Right cardiac atrium (tissue), 5 donors: ENCODE results near the gene SYNCRIP. TPM values are rescaled to one million over a fixed set of nuclear protein-coding genes. Genes with fewer than 3 reads are reported as not detected.
"Not testable (repeated sequence)": the region's sequence is repeated elsewhere in the genome, so short reads cannot be mapped to it uniquely, and the experiment has no call there.

Source experiments
- ATAC-seq, 2 donors: fragments of 200-7000 bp; cut with Tn5 transposase; one replicate each; pipeline versions ENCODE4 v1.8.0 to v1.9.1; 2020; ENCODE audit warnings: moderate library complexity in 2 of 2, mild to moderate bottlenecking in 1 of 2
- DNase-seq, 3 donors: peaks; one replicate each; pipeline ENCODE4 v3.0.0-alpha.2; 2020
- H3K27ac ChIP-seq: one replicate; pipeline ENCODE4 v1.5.1; 2013; ENCODE audit warnings: mild to moderate bottlenecking, low read length, control low read depth, moderate library complexity
- H3K27me3 ChIP-seq: one replicate; pipeline ENCODE4 v1.6.1; 2013; ENCODE audit not compliant: control insufficient read depth, insufficient read depth
- H3K4me1 ChIP-seq: one replicate; pipeline ENCODE4 v1.6.1; 2013; ENCODE audit warnings: low read length; ENCODE audit not compliant: control insufficient read depth, insufficient read depth
- H3K4me3 ChIP-seq: one replicate; pipeline ENCODE4 v1.5.1; 2013; ENCODE audit warnings: low read length, control low read depth
- H3K9me3 ChIP-seq: one replicate; pipeline ENCODE4 v1.6.1; 2013; ENCODE audit warnings: low read length; ENCODE audit not compliant: control insufficient read depth
- WGBS: extraction: QIAGEN DNeasy Blood & Tissue Kit; methylation state at CpG from one replicate; pipeline ENCODE4 v1.1.7; 2013; 5-methylcytosine and 5-hydroxymethylcytosine counted together
- intact Hi-C, 4 donors: fragments of 100-400 bp; cut with DNase I; formaldehyde crosslinking; loops; one replicate each; pipeline versions ENCODE4 v1.11.0 to v1.14.0; 2022 to 2023
- polyA plus RNA-seq: library from polyadenylated mRNA; stranded (reverse); fragments of 200-250 nt; gene quantifications from one replicate; pipeline ENCODE4 v1.2.3, GENCODE V29; 2013
- total RNA-seq, 4 donors: library from RNA; stranded (reverse); fragmentation: NEBNext Ultra II Directional; extraction: Animal tissue kit (Norgen Biotek cat#: 25700); gene quantifications; one replicate each; pipeline ENCODE4 v1.2.1, GENCODE V29; 2021
- donor health status: healthy with polysubstance abuse.
- donor health status: DM: no; HTN: yes; CAD: no.
- donor health status: DM: no; HTN: no; CAD: no.
- donor health status: DM: no; HTN: yes; CAD: no; lungs with severe emphysema.
- donor health status: DM: yes; HTN: yes; CAD: no.

Gene SYNCRIP
- total and polyA plus RNA-seq, 5 donors, result 31.7 to 89.5 (median 64.8) TPM

DNA sequence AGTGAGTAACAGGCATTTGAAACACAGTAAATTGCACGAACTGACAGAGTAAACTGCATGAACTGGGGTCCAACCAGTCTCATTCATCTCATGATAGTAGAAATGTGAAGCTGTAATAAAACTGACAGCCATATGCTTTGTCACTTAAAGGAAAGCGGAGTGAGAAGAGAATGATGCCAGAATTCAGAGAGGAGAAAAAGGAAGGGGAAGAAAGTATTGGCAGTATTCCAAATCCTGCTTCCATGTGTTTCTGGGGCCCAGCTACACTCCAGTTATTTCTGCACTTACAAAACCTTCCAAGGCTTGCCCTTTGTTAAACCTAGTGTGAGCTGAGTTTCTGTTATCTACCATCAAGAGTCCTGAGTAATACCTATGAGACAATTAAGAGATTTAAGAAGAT is 66.2 kb downstream of the SYNCRIP start:
- DNase-seq (no peak), ATAC-seq (no peak)
- Histone ChIP-seq H3K4me3 (no peak overlapping the region), H3K4me1 (peaks cover 8% of the 10 kb centered on the region), H3K27me3 (no peaks in the 10 kb centered on the region), H3K27ac (no peak overlapping the region), H3K9me3 (no peaks in the 10 kb centered on the region)
- 49% methylated on average over 2 of the region's 2 CpGs for WGBS
- intact Hi-C loops, result no loop called here

DNA sequence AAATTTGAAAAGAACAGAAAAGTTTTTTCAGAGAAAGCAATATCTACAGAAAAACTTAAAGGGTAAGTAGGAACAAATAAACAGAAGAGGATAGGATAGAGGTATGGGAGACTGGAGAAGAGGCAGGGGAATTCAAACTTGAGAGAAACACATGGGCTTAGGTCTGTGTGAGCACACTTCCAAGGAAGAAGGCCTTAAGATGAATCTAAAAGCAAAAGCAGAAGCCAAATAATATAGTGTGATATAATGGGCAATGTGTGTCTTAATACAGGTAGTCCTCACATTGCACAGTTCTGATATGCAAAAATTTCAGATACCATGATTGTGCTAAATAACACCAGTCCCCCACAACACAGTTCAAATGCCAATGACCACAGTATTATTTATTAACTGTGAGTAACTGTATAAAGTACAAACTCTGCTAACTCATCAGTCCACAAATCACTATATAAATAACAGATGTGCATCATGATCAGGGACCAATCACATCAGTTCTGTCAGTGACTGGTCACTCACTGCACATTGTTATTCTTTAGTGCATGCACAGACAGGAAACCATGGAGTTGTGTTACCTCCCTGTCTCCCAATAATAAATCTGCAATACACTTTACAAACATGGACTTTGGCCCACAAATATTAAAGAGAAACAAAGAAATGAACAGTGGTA is 67.6 kb downstream of the SYNCRIP start:
- DNase-seq (no peak), ATAC-seq (no peak)
- H3K4me3 ChIP-seq, result no peak overlapping the region
- H3K27me3 ChIP-seq, result no peaks in the 10 kb centered on the region
- no peak overlapping the region for H3K27ac ChIP-seq
- no peaks in the 10 kb centered on the region for H3K9me3 ChIP-seq
- peaks cover 2% of the 10 kb centered on the region for H3K4me1 ChIP-seq
- intact Hi-C loops, result no loop called here

DNA sequence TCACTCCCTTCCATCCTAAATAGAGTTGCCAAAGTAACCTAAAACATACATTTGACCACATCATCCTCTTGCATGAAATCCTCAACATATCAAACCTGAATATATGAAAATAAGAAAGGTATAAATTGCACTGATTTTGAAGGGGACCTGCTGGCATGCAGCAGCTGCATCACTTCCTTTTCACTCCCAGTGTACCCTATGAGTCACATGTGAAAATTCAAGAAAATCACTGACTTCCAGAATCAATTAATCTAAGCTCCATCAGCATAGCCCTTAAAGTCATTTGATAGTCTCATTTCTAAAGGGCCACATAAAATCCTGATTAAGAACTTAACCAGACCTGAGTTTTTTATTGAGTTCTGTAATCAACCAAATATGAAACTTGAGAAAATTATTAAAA is 73.4 kb downstream of the SYNCRIP start:
- Histone ChIP-seq H3K4me1 (no peaks in the 10 kb centered on the region), H3K27ac (no peak overlapping the region), H3K4me3 (no peak overlapping the region), H3K27me3 (no peaks in the 10 kb centered on the region), H3K9me3 (no peaks in the 10 kb centered on the region)
- DNase-seq (no peak), ATAC-seq (no peak)
- intact Hi-C loops, result no loop called here

DNA sequence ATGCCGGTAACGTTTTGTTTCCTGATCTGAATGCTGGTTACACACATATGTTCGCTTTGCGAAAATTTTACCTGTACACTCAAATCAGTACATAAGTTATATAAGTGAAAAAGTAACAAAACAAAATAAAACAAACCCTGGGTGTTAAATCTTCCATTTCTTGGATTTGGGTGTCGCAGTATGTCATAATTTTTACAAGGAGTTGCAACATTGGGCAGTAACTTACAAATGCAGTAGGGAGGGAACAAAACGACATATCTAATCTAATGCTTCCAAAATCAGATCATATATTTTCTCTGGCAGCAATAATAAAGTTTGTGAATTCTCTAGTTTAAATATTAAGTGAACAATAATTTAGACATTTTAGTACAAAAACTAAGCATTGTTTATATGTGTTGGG is 74.3 kb downstream of the SYNCRIP start:
- Histone ChIP-seq H3K4me1 (no peaks in the 10 kb centered on the region), H3K27me3 (no peaks in the 10 kb centered on the region), H3K27ac (no peak overlapping the region), H3K4me3 (no peak overlapping the region), H3K9me3 (no peaks in the 10 kb centered on the region)
- 87% methylated on average over 6 of the region's 6 CpGs for WGBS
- intact Hi-C loops, result no loop called here
- ATAC-seq, result no peak
- DNase-seq, result no peak

DNA sequence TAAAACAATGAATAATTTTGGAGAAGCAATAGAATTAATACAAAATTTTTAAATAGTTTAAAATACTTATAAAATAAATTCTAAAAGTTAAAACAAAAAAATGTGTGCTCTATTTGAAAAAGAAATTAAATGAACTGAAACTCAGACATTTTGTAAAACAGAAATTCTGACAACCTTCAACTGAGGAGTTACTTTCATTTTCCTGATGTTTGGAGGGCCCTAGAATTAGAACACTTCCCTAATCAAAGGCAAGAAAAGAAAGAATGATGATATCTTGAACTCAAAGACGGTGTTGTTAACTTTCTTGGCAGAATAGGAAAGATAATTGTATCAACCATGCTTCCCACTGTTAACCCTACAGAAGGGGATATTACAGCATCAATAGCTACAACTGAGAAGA is 77.0 kb downstream of the SYNCRIP start:
- no peaks in the 10 kb centered on the region for H3K27me3 ChIP-seq
- no peak for ATAC-seq
- no peak for DNase-seq
- WGBS, result 10% methylated on average over 1 of the region's 1 CpG
- H3K27ac ChIP-seq, result no peak overlapping the region
- H3K4me3 ChIP-seq, result no peak overlapping the region
- H3K9me3 ChIP-seq, result no peaks in the 10 kb centered on the region
- no peaks in the 10 kb centered on the region for H3K4me1 ChIP-seq
- intact Hi-C loops, result no loop called here

DNA sequence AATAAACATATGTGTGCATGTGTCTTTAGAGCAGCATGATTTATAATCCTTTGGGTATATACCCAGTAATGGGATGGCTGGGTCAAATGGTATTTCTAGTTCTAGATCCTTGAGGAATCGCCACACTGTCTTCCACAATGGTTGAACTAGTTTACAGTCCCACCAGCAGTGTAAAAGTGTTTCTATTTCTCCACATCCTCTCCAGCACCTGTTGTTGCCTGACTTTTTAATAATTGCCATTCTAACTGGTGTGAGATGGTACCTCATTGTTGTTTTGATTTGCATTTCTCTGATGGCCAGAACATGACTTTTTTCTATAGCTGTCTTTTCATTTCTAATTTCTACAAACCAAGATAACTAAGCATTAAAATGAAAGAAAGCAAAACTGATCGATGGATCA is 78.5 kb downstream of the SYNCRIP start:
- H3K4me1 ChIP-seq, H3K27ac ChIP-seq, H3K4me3 ChIP-seq, ATAC-seq, H3K9me3 ChIP-seq, DNase-seq, H3K27me3 ChIP-seq, intact Hi-C loops: not testable (repeated sequence)
- WGBS, result 98% methylated on average over 1 of the region's 2 CpGs

Other genes with a start within 250 kb of the SYNCRIP start
- gene NT5E, start 192.8 kb downstream of the SYNCRIP start, total RNA-seq, result 10 to 100 TPM in 2 of 4 donors, 1 to 10 TPM in 2; 7.1 to 13.3 (median 9.8) TPM
- 3.6 TPM for gene NT5E, start 192.8 kb downstream of the SYNCRIP start, polyA plus RNA-seq
- 10 to 100 TPM; 35.5 to 42.2 (median 39.9) TPM for gene SNX14, start 49.0 kb downstream of the SYNCRIP start, total RNA-seq
- 45.9 TPM for gene SNX14, start 49.0 kb downstream of the SYNCRIP start, polyA plus RNA-seq